Effector CD8-positive, alpha-beta T cell (primary cell): Measurements from ENCODE around the gene TMEM52.
"Not testable (repeated sequence)": the region's sequence is repeated elsewhere in the genome, so short reads cannot be mapped to it uniquely, and the experiment has no call there.

ENCODE experiments used
- DNase-seq: peaks from one replicate; lab custom pipeline; 2025; lab: John Stamatoyannopoulos, UW

Gene TMEM52

DNA sequence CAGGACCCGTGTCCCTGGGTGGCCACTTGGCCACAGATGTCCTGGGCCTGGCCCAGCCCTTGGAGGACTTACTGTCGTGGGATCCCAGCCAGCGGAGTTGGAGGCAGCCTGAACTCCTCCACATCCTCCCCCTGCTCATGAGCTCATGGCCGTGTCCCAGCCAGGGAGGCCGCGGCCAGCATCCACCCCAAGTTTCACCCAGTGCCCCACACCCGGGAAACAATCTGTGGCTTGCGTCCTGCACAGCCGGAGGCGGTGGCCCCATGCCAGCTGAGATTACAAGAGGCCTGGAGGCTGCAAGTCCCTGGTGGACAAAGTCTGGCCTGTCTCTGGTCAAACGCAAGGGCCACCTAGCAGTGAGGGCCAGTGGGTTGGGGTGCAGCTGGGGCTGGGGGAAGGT, 27.5 kb upstream of the TMEM52 start:
- DNase-seq, result no peak

DNA sequence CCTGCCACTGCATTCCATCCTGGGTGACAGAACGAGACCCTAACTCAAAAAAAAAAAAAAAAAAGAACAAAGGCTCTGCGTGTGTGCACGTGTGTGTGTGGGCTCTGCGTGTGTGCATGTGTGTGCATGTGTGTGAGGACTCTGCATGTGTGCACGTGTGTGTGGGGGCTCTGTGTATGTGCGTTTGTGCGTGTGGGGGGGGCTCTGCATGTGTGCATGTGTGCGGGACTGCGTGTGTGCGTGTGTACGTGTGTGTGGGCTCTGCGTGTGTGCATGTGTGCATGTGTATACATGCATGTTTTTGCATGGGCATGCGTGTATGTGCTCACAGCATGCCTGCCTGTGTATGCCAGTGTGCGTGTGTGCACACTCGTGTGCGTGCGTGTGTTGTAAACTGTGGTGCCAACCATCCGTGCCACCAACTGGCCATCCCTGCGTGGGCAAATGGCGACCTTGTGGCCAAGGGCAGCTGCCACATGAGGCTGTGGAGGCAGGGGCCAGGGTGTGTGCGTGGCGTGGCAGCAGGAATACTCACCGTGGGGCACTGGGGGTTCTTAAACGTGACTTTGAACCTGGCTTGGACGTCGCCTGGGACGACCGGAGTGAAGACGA, 26.8 kb upstream of the TMEM52 start:
- no peak for DNase-seq

DNA sequence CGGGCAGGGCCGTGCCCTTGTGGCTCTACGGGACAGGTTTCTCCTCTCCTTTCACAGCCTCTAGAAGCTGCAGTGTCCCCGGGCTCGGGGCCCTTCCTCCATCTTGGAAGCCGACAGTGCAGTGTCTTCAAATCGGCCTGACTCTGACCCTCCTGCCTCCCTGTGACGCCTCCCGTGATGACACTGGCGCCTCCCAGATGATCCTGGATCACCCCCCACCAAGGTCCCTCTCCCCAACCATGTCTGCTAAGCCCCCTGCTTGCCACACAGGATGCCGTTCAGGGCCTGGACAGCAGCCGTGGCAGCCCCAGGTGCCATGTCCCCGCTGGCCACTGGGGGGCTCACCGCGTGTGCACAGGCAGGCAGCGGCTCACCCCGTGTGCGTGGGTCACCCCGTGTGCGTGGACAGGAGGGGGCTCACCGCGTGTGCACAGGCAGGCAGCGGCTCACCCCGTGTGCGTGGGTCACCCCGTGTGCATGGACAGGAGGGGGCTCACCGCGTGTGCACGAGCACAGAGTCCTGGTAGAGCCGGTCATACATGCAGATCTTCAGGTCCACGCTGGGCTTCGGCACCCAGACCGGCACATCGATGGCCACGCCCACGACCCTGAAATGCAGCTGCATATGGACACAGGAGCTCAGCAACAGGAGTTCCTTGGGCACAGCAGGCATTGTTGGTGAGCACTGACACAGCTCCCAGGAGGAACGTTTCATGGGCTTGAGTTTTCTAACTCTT, 24.9 kb upstream of the TMEM52 start:
- DNase-seq, result peak; percentile 32

DNA sequence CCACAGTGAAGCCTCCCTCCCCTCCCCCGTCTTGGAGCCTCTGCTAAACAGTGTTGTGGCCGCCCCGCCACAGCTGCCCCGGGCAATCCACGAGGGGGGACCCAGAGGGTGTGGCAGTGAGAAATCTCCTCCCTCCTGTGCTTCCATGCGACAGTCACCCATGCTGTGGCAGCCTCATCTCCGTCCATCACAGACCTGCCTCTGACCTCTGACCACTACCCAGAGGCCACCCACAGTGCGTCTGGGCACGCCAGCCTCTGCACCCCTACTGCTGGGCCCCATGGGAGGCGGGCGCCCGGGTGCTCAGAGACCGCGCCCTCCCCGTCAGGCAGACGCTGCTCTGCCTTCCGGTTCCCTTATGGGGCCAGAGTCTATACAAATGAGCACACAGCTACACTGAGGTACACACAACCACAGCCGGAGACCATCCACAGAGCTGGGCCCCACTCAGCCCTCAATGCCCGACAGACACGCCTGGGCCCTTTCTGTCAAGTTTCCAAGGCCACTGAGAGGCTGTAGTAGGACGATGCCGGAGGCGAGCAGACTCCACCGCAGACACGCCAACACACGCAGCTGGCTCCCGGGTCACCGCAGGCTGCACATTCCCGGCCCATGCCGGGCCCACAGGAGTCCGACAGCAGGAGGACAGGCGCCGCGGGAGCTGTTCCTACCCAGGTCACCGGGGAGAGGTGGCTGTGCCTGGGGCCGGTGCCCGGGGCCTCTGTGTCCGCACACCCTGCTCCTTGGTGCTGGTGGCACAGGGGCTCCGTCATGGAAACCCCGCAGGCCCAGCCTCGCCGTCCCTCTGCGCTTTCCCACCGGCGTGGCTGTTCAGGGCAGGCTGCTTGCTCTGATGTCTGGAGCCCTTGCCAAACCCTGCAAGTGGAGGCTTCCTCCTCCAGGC, 23.9 kb upstream of the TMEM52 start:
- DNase-seq, result no peak

DNA sequence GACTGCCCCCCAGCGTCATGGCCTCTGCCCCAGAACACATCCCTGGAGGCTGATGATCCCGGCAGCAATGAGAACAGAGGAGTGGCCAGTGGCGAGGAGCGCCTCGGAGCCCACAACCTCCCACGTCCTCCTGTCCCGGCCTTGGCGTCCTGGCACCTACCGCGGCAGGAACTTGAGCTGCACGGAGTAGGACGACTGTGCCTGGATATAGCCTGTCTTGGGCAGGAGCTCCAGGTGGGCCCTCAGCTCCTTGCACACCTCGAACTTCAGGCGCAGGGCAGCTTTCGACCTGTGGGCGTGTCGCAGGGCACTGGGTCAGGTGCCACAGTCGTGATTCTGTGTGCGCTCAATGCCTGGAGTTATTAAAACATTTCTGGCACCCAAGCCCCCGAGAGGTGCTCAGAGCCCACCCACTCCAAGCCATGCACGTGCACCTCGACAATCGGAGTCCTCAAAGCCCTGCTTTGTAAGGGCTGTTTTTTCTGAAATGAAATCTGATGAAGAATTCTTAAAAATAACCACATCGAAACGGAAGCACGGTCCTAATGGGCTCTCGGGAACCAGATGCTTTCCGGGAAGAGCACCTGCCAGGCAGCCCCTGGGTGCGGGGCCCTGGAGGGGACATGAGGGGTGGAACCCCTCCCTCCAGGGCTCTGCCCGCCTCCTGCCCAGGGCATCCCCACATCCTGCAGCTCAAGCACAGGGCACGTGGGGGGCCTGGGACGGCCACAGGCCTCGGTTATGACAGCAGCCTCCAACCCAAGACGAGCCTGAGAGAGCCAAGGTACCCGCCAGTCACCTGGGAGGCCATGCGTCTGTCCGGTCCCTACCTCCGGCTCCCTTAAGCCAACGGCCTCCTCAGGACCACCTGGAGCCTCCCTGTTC, 23.0 kb upstream of the TMEM52 start:
- no peak for DNase-seq

DNA sequence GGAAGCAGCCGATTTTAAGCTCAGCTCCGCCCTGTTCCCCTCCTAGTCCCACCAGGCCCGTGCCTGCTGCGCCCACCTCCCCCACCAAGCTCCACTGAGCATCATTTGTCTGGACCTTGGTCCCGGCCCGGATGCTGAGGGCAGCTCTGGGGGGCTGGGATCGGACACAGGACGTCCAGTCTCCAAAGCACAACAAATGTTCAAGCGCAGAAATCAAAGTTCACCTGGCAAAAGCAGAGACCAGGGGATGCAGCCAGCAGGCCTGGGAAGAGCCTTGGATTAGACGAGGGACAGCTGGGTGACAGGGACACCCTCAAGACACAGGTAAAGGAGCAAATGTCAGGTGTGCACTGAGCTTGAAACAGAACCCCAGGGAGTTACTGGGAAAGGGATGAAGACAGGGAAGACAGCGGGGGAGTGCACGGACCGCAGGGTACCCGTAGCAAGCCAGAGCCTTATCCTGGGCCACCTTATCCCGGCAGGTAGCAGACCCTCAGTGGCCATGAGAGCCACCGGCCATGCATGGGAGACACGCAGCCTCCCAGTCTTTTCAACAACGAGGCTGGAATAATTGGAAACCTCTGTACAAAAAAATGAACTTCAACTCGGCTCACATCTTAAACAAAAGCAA, 22.2 kb upstream of the TMEM52 start:
- no peak for DNase-seq

DNA sequence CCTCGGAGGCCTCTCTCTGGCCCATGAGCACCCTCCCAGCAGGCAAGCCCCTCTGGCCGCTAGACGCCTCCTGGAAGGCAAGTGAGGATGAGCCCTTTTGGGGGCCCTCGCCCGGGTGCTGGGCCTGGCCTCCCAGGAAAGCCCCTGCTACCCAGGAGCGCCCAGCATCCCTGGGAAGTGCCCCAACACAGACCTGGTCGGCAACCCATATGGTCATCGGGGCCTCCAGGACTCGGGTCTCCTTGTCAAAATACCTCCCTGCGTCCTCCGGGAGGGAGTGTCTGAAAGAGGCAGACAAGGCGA, 21.0 kb upstream of the TMEM52 start:
- DNase-seq, result no peak

DNA sequence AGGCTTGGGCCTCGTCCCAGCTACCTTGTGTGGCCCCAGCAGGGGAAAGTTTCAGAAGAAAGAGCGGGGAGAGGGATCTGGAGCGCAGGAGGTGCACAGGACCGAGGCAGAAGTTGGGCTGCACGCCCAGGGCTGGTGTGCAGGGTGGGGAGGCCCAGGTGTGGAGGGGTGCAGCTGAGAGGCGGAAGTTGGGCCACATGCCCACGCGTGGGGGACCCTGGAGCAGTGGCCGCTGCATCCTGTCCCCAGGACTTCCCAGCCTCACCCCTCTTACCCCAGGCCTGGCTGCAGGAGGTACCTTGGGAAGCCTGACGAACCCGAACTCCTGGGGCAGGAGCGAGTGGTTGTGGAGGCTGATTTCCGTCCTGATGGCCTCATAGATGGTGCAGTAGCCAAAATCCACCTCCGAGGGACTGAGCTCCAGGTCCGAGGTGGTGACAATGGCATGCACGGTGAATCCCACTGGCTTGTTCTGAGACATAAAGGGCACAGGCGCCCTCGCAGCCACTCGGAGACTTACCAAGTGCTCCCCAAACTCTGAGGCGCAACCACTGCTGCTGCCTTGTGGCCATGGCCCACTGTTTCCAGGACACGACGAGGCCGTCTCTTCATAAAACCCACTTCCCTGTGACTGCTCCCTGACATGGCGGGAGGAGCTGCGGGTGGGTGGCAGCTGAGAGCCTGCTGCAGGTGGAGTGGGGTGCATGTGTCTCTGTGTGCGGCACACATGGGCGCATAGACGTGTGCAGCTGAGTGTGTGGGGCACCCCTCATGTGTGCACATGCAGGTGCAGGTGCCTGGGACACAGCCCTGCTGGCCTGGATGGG, 20.4 kb upstream of the TMEM52 start:
- DNase-seq, result no peak

DNA sequence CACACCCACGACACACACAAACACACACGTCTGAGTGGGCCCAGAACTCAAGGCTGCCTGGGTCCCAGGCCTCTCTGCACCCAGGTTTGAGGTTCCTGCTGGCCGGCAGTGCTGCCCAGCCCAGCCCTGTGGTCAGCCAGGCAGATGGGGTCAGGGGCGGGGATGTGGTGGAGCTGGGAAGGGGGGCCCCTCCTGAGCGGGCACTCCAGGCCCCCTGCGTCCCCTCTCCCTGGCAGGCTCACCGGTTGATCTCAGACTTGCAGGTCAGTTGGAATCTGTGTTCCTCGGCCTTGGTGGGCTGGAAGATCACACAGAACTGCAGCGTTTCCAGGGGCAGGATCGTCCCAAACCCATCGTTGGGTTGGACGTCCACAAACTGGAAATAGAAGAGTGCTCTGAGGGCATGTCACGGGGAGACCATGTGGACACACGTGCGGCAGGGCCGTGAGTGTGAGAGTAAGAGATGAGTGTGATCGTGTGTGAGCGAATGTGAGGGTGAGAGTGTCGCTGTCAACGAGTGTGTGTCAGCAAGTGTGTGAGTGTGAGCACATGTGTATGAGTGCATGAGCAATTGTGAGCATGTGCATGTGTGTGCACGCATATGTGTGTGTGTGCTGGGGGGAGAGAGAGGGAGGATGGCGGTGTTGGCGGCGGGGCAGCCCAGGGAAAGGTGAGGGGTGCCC, 19.7 kb upstream of the TMEM52 start:
- DNase-seq, result no peak

DNA sequence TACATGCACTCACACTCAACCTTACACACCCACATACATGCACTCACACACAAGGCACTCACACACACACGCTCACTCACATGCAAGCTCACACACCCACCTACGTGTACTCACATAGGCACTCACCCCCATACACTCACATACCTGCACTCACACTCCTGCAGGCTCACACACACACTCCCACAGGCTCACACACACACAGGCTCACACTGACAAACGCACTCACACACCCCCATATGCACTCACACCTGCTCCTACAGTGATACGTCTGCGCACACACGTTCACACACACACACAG, 19.1 kb upstream of the TMEM52 start:
- no peak for DNase-seq

DNA sequence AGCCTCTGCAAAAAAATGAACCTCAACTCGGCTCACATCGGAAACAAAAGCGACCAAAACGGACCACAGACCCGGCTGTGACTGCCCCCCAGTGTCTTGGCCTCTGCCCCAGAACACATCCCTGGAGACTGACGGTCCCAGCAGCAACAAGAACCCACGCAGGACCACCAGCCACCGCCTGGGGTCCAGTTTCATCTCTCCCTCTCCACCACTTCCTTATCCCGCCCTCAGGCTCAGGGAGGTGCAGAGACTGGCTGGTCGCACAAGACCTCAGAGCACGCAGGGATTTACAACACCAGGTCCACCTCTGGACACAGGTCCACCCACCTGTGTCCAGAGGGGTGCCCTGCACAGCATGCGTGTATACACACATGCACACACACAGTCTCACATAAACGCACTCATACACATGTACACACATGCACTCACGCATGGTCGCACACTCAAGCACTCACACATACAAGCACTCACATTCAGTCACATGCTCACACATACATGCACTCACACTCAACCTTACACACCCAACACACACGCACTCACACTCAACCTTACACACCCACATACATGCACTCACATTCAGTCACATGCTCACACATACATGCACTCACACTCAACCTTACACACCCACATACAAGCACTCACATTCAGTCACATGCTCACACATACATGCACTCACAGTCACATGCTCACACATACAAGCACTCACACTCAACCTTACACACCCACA, 18.6 kb upstream of the TMEM52 start:
- no peak for DNase-seq

DNA sequence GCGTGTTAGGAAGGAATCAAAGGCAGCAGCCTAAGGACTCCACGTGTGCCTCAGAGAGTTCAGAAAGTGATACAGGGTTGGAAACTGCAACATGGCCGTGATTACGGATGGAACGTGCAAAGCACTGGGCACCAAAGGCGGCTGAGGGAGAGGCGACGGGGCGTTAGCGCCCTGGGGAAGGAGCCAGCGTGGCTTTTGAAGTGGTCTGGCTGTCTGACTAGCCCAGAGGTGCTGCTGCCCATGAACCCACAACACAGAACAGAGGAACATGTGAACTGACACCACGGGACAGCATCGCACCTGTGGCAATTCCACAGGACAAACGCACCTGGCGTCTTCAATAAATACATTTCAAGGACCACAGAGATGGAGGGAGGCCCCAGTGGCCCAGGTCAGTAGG, 18.0 kb upstream of the TMEM52 start:
- DNase-seq, result no peak

DNA sequence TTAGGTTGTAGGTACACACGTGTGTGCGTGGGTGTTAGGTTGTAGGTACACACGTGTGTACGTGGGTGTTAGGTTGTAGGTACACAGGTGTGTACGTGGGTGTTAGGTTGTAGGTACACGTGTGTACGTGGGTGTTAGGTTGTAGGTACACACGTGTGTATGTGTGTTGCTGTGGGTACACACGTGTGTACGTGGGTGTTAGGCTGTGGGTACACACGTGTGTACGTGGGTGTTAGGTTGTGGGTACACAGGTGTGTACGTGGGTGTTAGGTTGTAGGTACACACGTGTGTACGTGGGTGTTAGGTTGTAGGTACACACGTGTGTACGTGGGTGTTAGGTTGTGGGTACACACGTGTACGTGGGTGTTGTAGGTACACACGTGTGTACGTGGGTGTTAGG, 15.8 kb upstream of the TMEM52 start:
- not testable (repeated sequence) for DNase-seq

DNA sequence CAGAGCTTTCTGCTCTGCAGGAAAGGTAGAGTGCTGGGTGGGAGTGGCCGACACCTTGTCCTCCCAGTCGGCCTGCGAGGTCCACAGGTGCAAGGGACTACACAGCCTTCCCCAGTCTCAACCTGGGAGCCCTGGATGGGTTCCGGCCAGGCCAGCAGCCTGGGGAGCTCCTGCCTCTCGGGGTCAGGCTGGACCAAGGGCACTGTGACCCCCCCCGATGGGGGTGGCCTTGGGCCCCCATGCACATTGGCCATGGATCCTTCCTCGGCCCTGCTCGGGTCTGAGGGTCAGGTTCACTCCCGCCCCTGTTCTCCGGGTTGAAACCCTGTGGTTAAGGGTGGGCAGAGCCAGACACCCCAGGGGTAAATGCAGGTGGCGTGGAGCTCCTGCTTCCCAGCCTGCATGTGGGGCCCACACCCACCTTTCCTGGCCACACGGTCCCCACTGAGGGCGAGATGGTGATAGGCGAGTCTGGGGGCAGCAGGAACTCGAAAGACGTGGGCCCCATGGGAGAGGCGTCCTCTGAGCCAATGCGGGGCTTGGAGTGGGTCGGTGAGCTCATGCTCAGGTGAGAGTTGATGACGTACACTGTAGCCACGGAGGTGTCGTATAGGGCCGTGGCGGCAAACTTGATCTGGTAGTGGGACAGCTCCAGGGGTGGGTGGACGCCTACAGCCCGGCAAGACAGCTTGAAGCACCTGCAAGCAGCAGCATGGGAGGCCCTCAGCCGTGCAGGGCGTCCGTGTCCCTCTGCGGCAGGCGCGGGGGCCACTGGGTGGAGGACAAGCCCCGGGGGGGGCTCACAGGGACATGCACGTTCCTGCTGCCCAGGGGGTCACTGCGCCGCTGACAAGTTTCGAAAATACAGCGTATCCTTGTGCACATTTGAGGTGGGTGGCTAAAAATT, 10.8 kb upstream of the TMEM52 start:
- no peak for DNase-seq

DNA sequence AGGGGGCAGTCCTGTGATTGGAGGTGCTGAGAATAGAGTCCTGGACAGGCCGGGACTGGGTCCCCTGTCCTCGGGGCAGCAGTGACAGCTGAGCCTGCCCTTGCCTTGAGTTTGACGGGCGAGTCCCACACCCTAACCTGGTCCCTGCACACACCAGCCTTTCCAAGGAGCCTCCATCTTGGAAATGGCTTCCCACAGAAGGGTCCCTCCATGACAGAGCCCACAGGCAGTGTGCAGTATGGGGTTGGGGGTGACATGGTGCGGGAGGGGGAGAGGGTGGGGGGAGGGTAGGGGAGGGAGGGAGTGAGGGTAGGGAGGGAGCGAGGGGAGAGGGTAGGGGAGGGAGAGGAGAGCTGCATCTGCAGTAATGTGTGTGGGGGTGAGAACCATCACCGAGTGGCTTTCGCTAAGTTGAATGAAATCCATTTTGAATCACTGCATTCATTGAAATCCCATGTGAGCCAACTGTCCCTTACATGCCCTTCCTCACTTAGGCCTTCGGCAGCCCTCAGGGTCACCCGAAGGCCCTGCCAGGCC, 10.1 kb upstream of the TMEM52 start:
- no peak for DNase-seq

DNA sequence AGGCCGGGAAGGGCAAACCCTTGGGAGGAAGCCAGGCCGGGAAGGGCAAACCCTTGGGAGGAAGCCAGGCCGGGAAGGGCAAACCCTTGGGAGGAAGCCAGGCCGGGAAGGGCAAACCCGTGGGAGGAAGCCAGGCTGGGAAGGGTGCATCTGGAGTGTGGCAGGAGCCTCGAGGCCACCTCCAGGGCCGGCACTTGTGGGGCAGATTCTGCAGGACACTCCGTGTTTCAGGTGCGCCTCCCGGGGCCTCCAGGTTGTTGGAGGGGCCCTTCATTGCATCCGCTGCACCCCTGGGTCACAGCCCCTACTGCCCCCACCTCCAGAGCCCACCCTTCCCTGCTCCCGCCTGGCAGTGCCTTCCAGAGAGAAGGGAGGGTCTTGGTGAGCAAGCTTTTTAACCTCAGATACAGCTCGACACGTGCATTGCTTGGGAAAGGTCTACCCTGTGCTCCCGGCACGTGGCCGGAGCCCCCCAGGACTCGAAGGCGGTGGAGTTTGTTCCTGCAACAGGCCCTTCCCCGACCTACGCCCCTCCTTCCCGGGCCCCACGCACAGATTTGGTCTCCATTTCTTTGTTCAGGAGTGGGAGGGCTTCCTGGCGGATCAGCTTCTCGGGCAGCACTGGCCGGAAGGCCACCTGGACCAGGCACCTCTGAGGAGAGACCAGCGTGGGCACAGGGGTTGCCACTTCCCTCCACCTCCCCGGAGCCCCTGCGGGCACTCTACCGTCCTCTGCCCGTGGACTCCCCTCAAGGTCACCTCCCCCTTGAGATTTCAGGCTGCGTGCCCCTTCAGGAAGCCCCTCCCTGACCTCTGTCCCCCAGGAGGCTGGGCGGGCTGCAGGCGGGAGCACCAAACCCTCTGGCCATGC, 9.4 kb upstream of the TMEM52 start:
- no peak for DNase-seq

DNA sequence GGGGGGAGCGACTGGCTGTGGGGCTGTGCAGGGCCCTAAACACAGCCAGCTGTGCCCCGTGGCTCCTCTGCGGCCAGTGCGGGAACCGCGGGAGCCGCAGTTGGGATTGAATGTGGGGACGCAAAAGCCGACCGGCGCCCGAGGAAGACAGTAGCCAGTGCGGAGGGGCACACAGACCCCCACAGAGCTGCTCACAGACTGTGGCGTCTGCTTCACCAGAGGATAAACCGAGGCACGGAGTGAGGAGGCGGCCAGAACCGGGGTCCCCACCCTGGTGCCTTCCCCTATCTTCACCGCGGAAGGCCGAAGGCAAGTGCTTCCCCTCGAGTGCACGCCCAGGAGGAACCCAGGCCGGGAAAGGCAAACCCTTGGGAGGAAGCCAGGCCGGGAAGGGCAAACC, 8.7 kb upstream of the TMEM52 start:
- DNase-seq, result no peak
